Measurements from ENCODE around the gene DPP8.

Gene DPP8

DNA sequence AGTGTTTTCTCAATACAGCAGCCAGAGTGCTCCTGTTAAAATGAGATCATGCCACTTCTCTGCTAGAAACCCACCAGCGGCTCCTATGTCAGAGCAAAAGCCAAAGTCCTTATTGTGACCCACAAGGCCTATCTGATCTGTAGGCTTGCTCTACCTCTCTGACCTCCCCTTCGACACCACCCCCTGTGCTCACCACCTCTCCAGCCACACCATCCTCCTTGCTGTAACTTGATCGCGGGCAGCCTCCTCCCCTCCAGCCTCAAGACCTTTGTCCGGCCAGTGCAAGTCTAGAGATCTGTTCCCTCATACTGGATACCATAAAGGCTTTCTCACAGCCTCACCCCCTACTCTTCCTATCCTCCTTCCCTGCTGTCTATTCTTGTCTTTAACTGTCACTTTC lies 92.8 kb downstream of the DPP8 start:
- no peak for DNase-seq (ENCODE audit: low read depth in 2 of 2)

DNA sequence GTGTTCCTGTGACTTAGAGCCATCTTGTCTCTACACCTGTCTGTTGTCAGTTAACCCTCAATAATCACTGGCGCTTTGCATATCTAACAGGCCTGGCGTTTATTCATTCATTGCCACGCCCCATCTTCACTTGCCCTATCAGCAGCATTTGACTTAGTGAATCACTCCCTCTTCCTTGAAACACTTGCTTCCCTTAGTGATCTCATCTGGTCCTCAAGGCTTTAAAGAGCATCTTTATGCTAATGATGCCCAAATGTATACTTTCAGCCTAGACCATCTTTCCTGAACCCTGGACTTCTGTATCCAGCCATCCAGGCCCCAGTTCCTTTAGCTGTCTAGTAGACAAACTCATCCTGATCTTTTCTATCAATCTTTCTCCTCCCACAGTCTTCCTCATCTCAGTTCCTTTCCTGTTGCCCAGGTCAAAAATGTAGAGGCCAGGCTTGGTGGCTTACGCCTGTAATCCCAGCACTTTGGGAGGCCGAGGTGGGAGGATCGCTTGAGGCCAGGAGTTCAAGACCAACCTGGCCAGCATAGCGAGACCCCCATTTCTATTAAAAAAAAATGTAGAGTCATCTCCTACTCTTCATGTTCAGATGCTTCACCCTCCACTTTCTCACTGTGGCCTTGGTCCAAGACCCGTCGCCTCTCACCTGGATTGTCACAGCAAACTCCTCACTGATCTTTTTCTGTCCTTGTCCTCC lies 93.4 kb downstream of the DPP8 start:
- DNase-seq (ENCODE audit: low read depth in 2 of 2): no peak

GRCh38 chr15:65423150-65423975 lies 94.1 kb downstream of the DPP8 start:
- DNase-seq (ENCODE audit: low read depth in 2 of 2): no peak

DNA sequence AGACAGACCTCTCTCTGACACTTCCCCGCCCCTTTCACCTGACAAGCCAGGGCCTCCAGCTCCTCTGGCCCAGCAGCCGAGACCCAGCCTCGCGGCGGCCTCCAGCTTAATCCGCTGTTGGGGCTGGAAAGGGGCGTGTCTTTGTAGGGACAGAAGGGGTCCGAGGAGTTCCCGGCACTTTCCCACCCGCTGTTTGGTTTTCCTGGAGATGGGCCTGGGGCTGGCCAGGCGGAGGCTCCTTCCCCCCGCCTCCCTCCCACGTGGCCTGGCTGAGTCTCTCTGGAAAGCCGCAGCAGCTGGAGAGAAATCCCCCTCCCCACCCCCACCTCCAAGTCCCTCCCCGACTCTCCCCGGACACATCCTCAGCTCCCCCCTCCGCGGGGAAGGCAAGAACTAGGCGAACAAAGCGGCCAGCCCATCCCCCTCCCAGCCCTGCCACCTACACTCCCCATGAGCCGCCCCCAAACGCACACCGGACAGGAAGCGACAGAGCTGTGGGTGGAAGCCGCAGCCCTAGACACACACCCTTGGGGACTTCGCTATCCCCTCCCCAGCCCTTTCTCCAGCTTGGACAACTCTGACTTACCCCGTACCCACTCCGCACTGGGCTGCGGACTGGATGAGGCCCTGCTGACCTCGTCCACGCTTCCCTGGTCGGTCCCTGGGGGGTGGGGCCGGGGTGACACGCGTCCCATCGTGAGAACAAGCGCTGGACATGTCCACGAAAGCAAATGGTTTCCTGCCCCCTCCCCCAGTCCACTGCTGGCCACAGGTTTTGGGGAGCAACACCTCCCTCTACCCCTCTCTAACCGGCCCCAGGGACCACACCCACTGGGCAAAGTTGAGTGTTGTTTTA lies 95.9 kb downstream of the DPP8 start:
- no peak for DNase-seq (ENCODE audit: low read depth in 2 of 2)

DNA sequence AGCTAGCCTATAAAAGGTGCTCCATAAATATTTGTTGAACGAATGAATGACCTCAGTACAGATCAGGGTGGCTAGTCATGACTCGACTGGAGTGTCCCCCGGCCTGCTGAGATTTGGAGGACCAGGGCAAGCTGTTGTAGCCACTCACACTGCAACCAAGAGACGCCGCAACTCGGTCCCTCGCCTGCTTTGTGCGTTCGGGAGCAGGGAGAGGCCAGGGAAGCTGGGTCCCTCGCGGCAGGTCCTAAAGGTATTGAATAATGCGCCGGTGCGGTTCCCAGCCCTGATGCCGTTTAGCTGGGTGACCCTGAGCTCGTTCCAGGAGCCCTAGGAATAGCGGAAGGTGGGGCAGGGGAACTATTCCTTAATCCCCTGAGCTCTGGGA lies 96.5 kb downstream of the DPP8 start:
- no peak for DNase-seq (ENCODE audit: low read depth in 2 of 2)

- no peak for DNase-seq (ENCODE audit: low read depth in 2 of 2)
These were observed 98.9 kb downstream of the DPP8 start for GRCh38 chr15:65418596-65418995.

DNA sequence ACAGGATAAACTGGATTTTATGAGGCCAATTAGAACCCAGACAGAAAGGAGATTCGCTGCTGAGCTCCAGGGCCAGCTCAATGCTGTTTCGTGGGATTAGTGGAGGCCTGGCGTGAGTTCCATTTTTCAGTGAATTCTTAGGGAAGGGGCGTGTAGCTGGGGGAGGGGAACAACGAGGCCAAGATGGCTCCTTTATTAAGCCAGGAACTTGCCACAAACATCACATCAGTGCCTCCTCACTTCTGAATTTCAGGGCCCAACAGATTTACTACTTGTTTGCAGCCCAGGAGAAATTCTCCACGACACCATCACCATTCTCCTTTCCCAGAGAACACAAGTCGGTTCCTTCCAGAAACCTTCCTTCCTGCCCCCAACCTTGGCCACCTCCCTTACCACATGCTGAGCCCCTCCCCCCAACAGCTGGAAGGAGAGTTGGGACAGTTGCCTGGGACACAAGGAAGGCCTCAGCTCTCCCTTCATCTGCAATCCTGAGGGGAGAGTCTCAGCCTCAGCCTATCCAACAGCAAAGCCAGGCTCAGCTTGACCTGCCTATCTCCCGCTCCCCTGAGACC lies 100.6 kb downstream of the DPP8 start:
- DNase-seq (ENCODE audit: low read depth in 2 of 2): no peak

DNA sequence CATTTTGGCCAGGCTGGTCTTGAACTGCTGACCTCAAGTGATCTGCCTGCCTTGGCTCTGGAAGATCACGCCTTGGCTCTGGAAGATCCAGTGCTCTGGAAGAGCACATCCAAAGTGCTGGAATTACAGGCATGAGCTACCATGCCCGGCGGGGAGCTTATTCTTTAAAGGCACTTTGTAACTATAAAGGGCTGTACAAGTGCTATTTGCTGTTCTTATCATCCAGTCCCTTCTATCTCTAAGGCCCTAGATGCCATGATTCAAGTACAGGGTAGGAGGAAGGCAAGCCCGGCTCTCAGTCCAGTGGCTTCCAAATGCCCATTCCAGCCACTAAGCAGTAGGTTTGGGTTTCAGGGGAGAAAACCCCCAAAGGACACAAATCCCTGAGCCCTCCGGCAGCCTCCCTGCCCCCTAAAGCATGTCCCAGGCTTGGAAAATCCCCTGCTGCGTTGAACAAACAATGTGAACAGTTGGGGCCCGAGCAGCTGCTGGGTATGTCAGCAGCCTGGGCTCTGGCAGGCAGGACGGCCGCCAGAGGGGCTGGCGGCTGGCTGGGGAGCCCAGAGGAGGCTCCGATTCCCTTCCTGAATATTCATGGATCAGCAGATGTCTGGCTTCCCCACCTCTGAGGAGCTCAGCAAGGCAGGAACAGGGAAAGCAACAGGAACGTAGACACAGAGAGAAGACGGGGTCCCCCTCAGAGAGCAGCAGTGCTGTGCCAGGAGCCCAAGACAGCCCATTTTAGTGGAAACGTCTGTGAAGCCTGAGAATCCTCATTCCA lies 102.5 kb downstream of the DPP8 start:
- no peak for DNase-seq (ENCODE audit: low read depth in 2 of 2)

- no peak for DNase-seq (ENCODE audit: low read depth in 2 of 2)
These were observed 103.7 kb downstream of the DPP8 start for GRCh38 chr15:65413760-65414144.

DNA sequence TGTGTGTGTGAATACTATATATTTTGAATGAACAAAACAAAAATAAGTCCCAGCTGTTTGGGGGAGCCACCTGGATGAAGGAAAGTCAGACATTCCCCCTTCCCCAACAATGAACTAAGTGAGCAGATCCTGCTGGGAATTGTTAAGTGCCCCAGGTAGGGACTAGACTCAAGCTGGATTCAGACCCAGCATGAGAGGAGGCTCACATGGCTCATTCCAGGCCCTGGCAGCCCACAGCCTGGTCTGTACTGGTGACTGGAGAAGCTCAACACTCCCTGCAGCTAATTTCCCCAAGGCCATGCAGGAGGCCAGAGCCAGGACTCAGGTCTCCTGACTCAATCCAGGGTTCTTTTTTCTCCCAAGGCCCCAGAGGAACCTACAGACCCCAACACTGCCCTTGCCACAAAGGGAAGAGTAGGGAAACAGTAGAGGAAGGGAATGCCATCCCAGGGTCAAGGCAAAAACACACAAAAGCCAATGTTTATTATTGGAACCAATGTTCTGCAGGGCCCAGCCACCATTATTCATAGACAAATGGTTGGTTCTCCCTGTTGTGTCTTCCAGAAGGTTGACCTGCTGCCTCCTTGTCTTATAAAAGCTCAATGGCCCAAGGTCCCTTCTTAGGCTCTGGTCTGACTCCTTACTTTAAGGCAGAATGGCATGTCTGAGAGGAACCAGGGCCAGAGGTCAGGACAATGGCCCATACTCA lies 104.3 kb downstream of the DPP8 start:
- no peak for DNase-seq (ENCODE audit: low read depth in 2 of 2)

DNA sequence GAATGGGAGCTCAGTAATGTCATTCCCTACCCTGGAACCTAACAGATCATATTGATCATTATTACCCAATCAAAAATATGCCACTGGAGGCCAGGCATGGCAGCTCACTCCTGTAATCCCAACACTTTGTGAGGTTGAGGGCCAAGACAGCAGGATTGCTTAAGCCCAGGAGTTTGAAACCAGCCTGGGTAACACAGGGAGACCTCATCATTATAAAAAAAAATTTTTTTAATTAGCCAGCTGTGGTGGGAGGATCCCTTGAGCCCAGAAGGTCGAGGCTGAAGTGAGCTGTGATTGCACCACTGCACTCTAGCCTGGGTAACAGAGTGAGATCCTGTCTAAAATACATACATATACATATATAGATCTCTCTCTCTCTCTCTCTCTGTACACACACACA lies 104.9 kb downstream of the DPP8 start:
- DNase-seq (ENCODE audit: low read depth in 2 of 2): no peak

DNA sequence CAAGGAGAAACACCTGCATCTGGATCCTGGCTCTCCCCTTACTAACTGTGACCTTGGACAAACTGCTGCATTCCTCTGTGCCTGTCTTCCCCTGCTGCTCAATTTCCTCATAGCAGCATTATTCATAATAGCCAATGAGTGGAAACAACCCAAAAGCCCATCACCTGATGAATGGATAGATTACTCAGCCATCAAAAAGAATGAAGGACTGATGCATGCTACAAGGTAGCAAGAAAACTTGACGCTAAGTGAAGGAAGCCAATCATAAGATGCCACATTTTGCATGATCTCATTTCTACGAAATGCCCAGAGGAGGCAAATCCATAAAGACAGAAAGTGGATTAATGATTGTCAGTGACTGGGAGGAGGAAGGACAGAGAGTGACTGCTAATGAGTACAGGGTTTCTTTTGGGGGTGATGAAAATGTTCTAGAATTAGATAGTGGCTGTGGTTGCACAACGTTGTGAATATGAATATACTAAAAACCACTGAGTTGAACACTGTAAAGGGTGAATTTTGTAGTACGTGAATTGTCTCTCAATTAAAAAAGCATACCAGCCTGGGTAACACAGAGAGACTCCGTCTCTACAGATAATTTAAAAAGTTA lies 105.9 kb downstream of the DPP8 start:
- DNase-seq (ENCODE audit: low read depth in 2 of 2): no peak

- DNase-seq (ENCODE audit: low read depth in 2 of 2): no peak
These were observed 106.5 kb downstream of the DPP8 start for GRCh38 chr15:65410972-65411371.

DNA sequence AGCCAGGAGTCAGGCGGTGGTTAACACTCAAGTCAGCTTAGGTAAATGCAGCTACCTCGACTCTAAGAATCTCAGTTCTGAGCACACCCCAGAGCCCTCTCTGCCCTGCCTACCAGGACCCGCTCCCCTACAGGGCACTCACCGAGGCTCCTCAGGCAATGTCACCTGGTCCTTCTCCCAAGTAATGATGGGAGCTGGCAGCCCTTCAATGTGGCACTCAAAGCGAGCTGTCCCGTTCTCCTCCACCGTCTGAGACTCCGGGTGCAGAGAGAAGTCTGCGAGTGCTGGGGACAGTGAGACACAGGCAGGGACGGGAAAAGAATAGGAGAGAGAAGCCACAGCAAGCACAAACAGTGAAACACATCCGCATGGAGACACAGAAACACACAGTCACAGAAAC lies 107.5 kb downstream of the DPP8 start:
- DNase-seq (ENCODE audit: low read depth in 2 of 2): no peak

GRCh38 chr15:65409036-65409631 lies 108.4 kb downstream of the DPP8 start:
- DNase-seq (ENCODE audit: low read depth in 2 of 2): no peak

- no peak for DNase-seq (ENCODE audit: low read depth in 2 of 2)
These were observed 109.0 kb downstream of the DPP8 start for GRCh38 chr15:65408324-65409035.

- DNase-seq (ENCODE audit: low read depth in 2 of 2): no peak
These were observed 111.0 kb downstream of the DPP8 start for GRCh38 chr15:65406424-65407000.

- no peak for DNase-seq (ENCODE audit: low read depth in 2 of 2)
These were observed 111.6 kb downstream of the DPP8 start for GRCh38 chr15:65405791-65406423.

Measured in stimulated activated CD4-positive, alpha-beta T cell treated with anti-CD3 and anti-CD28 coated beads, Interleukin-15, amount 100 ng/mL, for 48 hours (primary cell).